Measurements from ENCODE around the gene PSMB11. TPM values are rescaled to one million over a fixed set of nuclear protein-coding genes. Genes with fewer than 3 reads are reported as not detected.

The PSMB11 gene
- total and polyA plus RNA-seq, 2 donors (not counting 1 experiment from before 2014, with no cell fraction given): not detected

GRCh38 chr14:23020143-23021128 is 21.6 kb upstream of the PSMB11 start:
- Histone ChIP-seq H3K4me2 (replicated peaks; ENCODE audit: low read depth, low read length, poor library complexity, severe bottlenecking) (no peak overlapping the region), H3K9me3 (ENCODE audit: control extremely low read depth in 1 of 3, control insufficient read depth in 2 of 3, insufficient read depth in 1 of 3, low read length in 2 of 3) (no peaks in the 10 kb centered on the region), H3K27ac (ENCODE audit: low read length in 2 of 2) (no peak overlapping the region), H3K4me3 (ENCODE audit: control extremely low read depth in 1 of 5, extremely low read depth in 1 of 5, insufficient read depth in 1 of 5, low read depth in 2 of 5, low read length in 4 of 5) (no peak overlapping the region), H3K27me3 (replicated peaks in 1 of 4; ENCODE audit: control extremely low read depth in 1 of 4, control insufficient read depth in 3 of 4, insufficient read depth in 4 of 4, low read length in 3 of 4) (no peaks in the 10 kb centered on the region), H2AFZ (ENCODE audit: insufficient read depth, low read depth, low read length, poor library complexity, severe bottlenecking) (no peak overlapping the region), H3K36me3 (replicated peaks in 1 of 2; ENCODE audit: control extremely low read depth in 1 of 2, control insufficient read depth in 1 of 2, extremely low read depth in 1 of 2, insufficient read depth in 2 of 2, low read length in 1 of 2) (peaks cover 0 to 4% of the 10 kb centered on the region in 2 experiments), H3K4me1 (ENCODE audit: control insufficient read depth in 2 of 2, insufficient read depth in 2 of 2, low read length in 2 of 2) (no peaks in the 10 kb centered on the region), H3K9ac (ENCODE audit: low read length) (no peak overlapping the region), H4K20me1 (ENCODE audit: control insufficient read depth, insufficient read depth, low read length, poor library complexity, severe bottlenecking) (no peaks in the 10 kb centered on the region), H3K79me2 (ENCODE audit: control insufficient read depth, insufficient read depth, low read length) (no peaks in the 10 kb centered on the region)
- no peaks in the 10 kb centered on the region for H3K27me3 Mint-ChIP-seq
- ChIA-PET POLR2A (no interaction called here), CTCF (interaction anchor here (0.6 to 1.4 kb wide), 5 partner anchors 9 to 49 kb away, joined by 3 to 4 read pairs (median 3); no protein-coding TSS in a partner anchor)
- WGBS (ENCODE audit: insufficient coverage): 100% methylated on average over 2 of the region's 7 CpGs
- DNase-seq (no peak), ATAC-seq (ENCODE audit: low read depth) (no peak)
- TF ChIP-seq CTCF (IDR thresholded peaks at IDR 0.05) (no peak), EZH2 (IDR thresholded peaks at IDR 0.05; ENCODE audit: borderline replicate concordance, insufficient read depth, low read depth, low read length, poor library complexity, severe bottlenecking) (no peak)
- H3K9me3 Mint-ChIP-seq (ENCODE audit: insufficient read depth): no peaks in the 10 kb centered on the region
- no peaks in the 10 kb centered on the region for H3K4me1 Mint-ChIP-seq
- H3K27ac Mint-ChIP-seq: no peak overlapping the region
- intact Hi-C loops (cut with micrococcal nuclease): no loop called here
- no peak overlapping the region for H3K4me3 Mint-ChIP-seq

- TF ChIP-seq EZH2 (IDR thresholded peaks at IDR 0.05; ENCODE audit: borderline replicate concordance, insufficient read depth, low read depth, low read length, poor library complexity, severe bottlenecking): no peak
- H3K4me1 ChIP-seq (ENCODE audit: control insufficient read depth in 2 of 2, insufficient read depth in 2 of 2, low read length in 2 of 2): no peaks in the 10 kb centered on the region
- no peaks in the 10 kb centered on the region for H3K79me2 ChIP-seq (ENCODE audit: control insufficient read depth, insufficient read depth, low read length)
- 96% methylated on average over 9 of the region's 9 CpGs for WGBS (ENCODE audit: insufficient coverage)
- no peak overlapping the region for H3K9ac ChIP-seq (ENCODE audit: low read length)
- H3K4me3 Mint-ChIP-seq: no peak overlapping the region
- no peak overlapping the region for H3K4me3 ChIP-seq (ENCODE audit: control extremely low read depth in 1 of 5, extremely low read depth in 1 of 5, insufficient read depth in 1 of 5, low read depth in 2 of 5, low read length in 4 of 5)
- no peak overlapping the region for H3K4me2 ChIP-seq (replicated peaks; ENCODE audit: low read depth, low read length, poor library complexity, severe bottlenecking)
- intact Hi-C loops (cut with micrococcal nuclease): no loop called here
- H3K9me3 Mint-ChIP-seq (ENCODE audit: insufficient read depth): no peaks in the 10 kb centered on the region
- no peaks in the 10 kb centered on the region for H3K27me3 ChIP-seq (replicated peaks in 1 of 4; ENCODE audit: control extremely low read depth in 1 of 4, control insufficient read depth in 3 of 4, insufficient read depth in 4 of 4, low read length in 3 of 4)
- H3K27me3 Mint-ChIP-seq: no peaks in the 10 kb centered on the region
- no peaks in the 10 kb centered on the region for H4K20me1 ChIP-seq (ENCODE audit: control insufficient read depth, insufficient read depth, low read length, poor library complexity, severe bottlenecking)
- ChIA-PET POLR2A (no interaction called here), CTCF (interaction anchor here (1.0 to 1.5 kb wide), 5 partner anchors 27 to 48 kb away, joined by 3 to 5 read pairs (median 3); partner anchors contain the start of gene CDH24)
- H3K4me1 Mint-ChIP-seq: no peaks in the 10 kb centered on the region
- no peak for DNase-seq
- peaks cover 0 to 13% of the 10 kb centered on the region in 2 experiments for H3K36me3 ChIP-seq (replicated peaks in 1 of 2; ENCODE audit: control extremely low read depth in 1 of 2, control insufficient read depth in 1 of 2, extremely low read depth in 1 of 2, insufficient read depth in 2 of 2, low read length in 1 of 2)
- no peak overlapping the region for H2AFZ ChIP-seq (ENCODE audit: insufficient read depth, low read depth, low read length, poor library complexity, severe bottlenecking)
- no peaks in the 10 kb centered on the region for H3K9me3 ChIP-seq (ENCODE audit: control extremely low read depth in 1 of 3, control insufficient read depth in 2 of 3, insufficient read depth in 1 of 3, low read length in 2 of 3)
- H3K27ac ChIP-seq (ENCODE audit: low read length in 2 of 2): no peak overlapping the region
- no peak overlapping the region for H3K27ac Mint-ChIP-seq
- ATAC-seq (ENCODE audit: low read depth): no peak
Observed at GRCh38 chr14:23021434-23021833, 20.6 kb upstream of the PSMB11 start.
